ENCODE data around the gene ZBBX. TPM values are rescaled to one million over a fixed set of nuclear protein-coding genes. Genes with fewer than 3 reads are reported as not detected.

The ZBBX gene
- total RNA-seq, 3 donors from 2014 or later (not counting 1 experiment from before 2014, with no cell fraction given): not detected

DNA sequence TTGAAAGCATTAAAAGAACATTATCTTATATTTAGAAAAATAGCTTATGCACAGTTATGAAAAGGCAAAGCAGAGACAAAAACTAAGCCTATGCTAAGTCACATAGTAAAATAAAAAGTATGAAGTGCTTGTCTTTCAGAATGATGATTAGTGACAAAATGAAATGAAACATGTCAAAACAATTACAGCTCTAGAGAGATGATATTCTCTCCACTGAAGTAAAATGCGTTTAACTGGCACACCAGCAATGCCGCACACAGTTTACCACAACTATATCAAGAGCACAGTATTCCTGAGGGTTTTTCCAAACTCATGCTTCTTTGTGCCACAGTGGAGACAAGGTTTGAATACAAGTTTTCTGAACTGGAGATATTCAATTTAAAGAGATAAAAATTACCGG lies 2.1 kb upstream of the ZBBX start:
- DNase-seq (no peak), ATAC-seq (no peak)
- no peaks in the 10 kb centered on the region for H3K36me3 ChIP-seq (ENCODE audit: control insufficient read depth, insufficient read depth, low read length)
- H3K4me1 Mint-ChIP-seq: peaks cover 12 to 14% of the 10 kb centered on the region in 2 donors
- no peak overlapping the region for H3K27ac Mint-ChIP-seq
- H3K9me3 Mint-ChIP-seq: no peaks in the 10 kb centered on the region
- peaks cover 5% of the 10 kb centered on the region for H3K4me1 ChIP-seq (ENCODE audit: control insufficient read depth, insufficient read depth, low read length)
- no peaks in the 10 kb centered on the region for H3K36me3 Mint-ChIP-seq
- H3K27me3 Mint-ChIP-seq (ENCODE audit: low read depth in 2 of 2): peaks cover 5 to 16% of the 10 kb centered on the region in 2 donors
- no peak overlapping the region for H3K4me3 ChIP-seq (ENCODE audit: low read length)
- no peak overlapping the region for H3K4me3 Mint-ChIP-seq
- H3K27ac ChIP-seq (ENCODE audit: low read length): no peak overlapping the region
- WGBS (ENCODE audit: insufficient coverage): 82% methylated on average over 3 of the region's 3 CpGs
- intact Hi-C loops (cut with micrococcal nuclease): loop anchor here (5.0 kb wide), 1 partner anchor 350 kb away; the partner anchor contains the start of gene PDCD10
- TF ChIP-seq, protein P1, sequence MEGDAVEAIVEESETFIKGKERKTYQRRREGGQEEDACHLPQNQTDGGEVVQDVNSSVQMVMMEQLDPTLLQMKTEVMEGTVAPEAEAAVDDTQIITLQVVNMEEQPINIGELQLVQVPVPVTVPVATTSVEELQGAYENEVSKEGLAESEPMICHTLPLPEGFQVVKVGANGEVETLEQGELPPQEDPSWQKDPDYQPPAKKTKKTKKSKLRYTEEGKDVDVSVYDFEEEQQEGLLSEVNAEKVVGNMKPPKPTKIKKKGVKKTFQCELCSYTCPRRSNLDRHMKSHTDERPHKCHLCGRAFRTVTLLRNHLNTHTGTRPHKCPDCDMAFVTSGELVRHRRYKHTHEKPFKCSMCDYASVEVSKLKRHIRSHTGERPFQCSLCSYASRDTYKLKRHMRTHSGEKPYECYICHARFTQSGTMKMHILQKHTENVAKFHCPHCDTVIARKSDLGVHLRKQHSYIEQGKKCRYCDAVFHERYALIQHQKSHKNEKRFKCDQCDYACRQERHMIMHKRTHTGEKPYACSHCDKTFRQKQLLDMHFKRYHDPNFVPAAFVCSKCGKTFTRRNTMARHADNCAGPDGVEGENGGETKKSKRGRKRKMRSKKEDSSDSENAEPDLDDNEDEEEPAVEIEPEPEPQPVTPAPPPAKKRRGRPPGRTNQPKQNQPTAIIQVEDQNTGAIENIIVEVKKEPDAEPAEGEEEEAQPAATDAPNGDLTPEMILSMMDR (IDR thresholded peaks at IDR 0.05): no peak
- H3K9me3 ChIP-seq (ENCODE audit: control insufficient read depth, insufficient read depth, low read length): no peaks in the 10 kb centered on the region
- H3K27me3 ChIP-seq (ENCODE audit: control insufficient read depth, insufficient read depth, low read length): peaks cover 2% of the 10 kb centered on the region

DNA sequence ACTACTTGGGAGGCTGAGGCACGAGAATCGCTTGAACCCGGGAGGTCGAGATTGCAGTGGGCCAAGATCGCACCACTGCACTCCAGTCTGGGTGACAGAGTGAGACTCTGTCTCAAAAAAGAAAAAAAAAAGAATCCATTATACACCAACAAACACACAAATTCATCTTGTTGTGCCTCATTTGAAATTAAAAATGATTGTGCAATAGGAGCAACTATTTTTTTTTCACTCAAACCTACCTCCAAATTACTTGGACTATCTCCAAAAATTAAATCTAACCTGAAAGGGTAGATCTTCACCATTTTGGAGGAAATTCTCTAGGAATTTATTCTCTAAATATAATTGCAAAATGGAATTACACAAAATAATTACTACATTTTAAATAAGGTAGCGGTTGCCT lies 4.6 kb downstream of the ZBBX start:
- DNase-seq (no peak), ATAC-seq (no peak)
- Histone ChIP-seq H3K27ac (ENCODE audit: low read length) (no peak overlapping the region), H3K36me3 (ENCODE audit: control insufficient read depth, insufficient read depth, low read length) (no peaks in the 10 kb centered on the region), H3K4me3 (ENCODE audit: low read length) (no peak overlapping the region), H3K9me3 (ENCODE audit: control insufficient read depth, insufficient read depth, low read length) (no peaks in the 10 kb centered on the region), H3K4me1 (ENCODE audit: control insufficient read depth, insufficient read depth, low read length) (peaks cover 5% of the 10 kb centered on the region), H3K27me3 (ENCODE audit: control insufficient read depth, insufficient read depth, low read length) (no peaks in the 10 kb centered on the region)
- Mint-ChIP-seq H3K36me3 (no peaks in the 10 kb centered on the region), H3K4me1 (peaks cover 8 to 9% of the 10 kb centered on the region in 2 donors), H3K27me3 (ENCODE audit: low read depth in 2 of 2) (peaks cover 8 to 16% of the 10 kb centered on the region in 2 donors), H3K9me3 (no peaks in the 10 kb centered on the region), H3K27ac (no peak overlapping the region), H3K4me3 (no peak overlapping the region)
- TF ChIP-seq, protein P1 (IDR thresholded peaks at IDR 0.05): no peak
- intact Hi-C loops (cut with micrococcal nuclease): no loop called here
- WGBS (ENCODE audit: insufficient coverage): 95% methylated on average over 5 of the region's 6 CpGs

DNA sequence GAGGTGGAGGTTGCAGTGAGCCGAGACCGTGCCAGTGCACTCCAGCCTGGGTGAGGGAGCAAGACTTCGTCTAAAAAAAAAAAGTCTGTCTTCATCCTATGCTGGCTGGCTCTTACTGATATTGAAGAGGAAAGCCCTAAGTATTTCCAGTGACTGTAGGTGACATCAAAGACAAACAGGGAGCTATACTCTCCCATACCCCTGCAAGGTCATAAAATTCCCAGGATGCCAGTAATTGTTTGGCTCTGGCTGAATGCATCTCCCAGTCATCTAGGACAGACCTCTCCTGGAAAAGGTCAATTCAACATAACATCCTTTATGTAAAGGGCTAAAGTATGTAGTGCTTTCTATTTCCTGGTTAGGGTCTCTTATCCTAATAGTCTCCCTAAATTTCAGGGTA lies 8.0 kb downstream of the ZBBX start:
- H3K4me3 Mint-ChIP-seq: no peak overlapping the region
- WGBS (ENCODE audit: insufficient coverage): 90% methylated on average over 3 of the region's 3 CpGs
- Histone ChIP-seq H3K27me3 (ENCODE audit: control insufficient read depth, insufficient read depth, low read length) (no peaks in the 10 kb centered on the region), H3K4me1 (ENCODE audit: control insufficient read depth, insufficient read depth, low read length) (no peaks in the 10 kb centered on the region), H3K9me3 (ENCODE audit: control insufficient read depth, insufficient read depth, low read length) (no peaks in the 10 kb centered on the region), H3K4me3 (ENCODE audit: low read length) (no peak overlapping the region), H3K27ac (ENCODE audit: low read length) (no peak overlapping the region), H3K36me3 (ENCODE audit: control insufficient read depth, insufficient read depth, low read length) (no peaks in the 10 kb centered on the region)
- H3K9me3 Mint-ChIP-seq: no peaks in the 10 kb centered on the region
- DNase-seq (no peak), ATAC-seq (no peak)
- no peaks in the 10 kb centered on the region for H3K4me1 Mint-ChIP-seq
- intact Hi-C loops (cut with micrococcal nuclease): no loop called here
- TF ChIP-seq, protein P1 (IDR thresholded peaks at IDR 0.05): no peak
- H3K36me3 Mint-ChIP-seq: no peaks in the 10 kb centered on the region
- no peak overlapping the region for H3K27ac Mint-ChIP-seq
- peaks cover 0 to 2% of the 10 kb centered on the region in 2 donors for H3K27me3 Mint-ChIP-seq (ENCODE audit: low read depth in 2 of 2)

DNA sequence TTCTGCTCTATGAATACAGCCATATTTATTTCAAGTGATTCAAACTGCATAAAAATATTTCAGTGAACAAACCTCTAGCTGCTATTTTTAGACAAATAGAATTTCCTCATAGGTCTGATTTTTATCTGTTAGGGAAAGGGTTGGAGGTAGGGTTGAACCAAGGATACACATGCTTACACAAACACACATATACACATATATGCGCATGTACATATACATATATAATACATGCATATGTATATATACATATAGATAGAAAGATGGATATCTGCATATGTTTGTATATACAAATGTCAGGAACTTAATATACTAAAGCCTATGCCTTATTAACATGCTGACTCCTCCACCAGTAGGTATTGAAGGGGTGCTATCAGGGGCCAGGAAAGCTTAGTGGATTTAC lies 18.1 kb downstream of the ZBBX start:
- H3K4me1 ChIP-seq (ENCODE audit: control insufficient read depth, insufficient read depth, low read length): no peaks in the 10 kb centered on the region
- intact Hi-C loops (cut with micrococcal nuclease): no loop called here
- no peak overlapping the region for H3K4me3 ChIP-seq (ENCODE audit: low read length)
- H3K36me3 ChIP-seq (ENCODE audit: control insufficient read depth, insufficient read depth, low read length): no peaks in the 10 kb centered on the region
- no peaks in the 10 kb centered on the region for H3K4me1 Mint-ChIP-seq
- H3K4me3 Mint-ChIP-seq: no peak overlapping the region
- H3K27ac Mint-ChIP-seq: no peak overlapping the region
- H3K9me3 Mint-ChIP-seq: peaks cover 2 to 6% of the 10 kb centered on the region in 2 donors
- H3K27ac ChIP-seq (ENCODE audit: low read length): no peak overlapping the region
- TF ChIP-seq, protein P1 (IDR thresholded peaks at IDR 0.05): no peak
- no peaks in the 10 kb centered on the region for H3K27me3 Mint-ChIP-seq (ENCODE audit: low read depth in 2 of 2)
- no peaks in the 10 kb centered on the region for H3K36me3 Mint-ChIP-seq
- H3K27me3 ChIP-seq (ENCODE audit: control insufficient read depth, insufficient read depth, low read length): no peaks in the 10 kb centered on the region
- DNase-seq: no peak
- no peaks in the 10 kb centered on the region for H3K9me3 ChIP-seq (ENCODE audit: control insufficient read depth, insufficient read depth, low read length)
- WGBS (ENCODE audit: insufficient coverage): no CpG with 5 or more reads among the region's 1 CpG
- ATAC-seq: no peak

Data from natural killer cell (primary cell).